NCI-H69 (cell line): ENCODE results near the gene CDK19.
A peak's percentile ranks its signal among the peaks of the same experiment; 100 is the strongest.
"Not testable (repeated sequence)": the region's sequence is repeated elsewhere in the genome, so short reads cannot be mapped to it uniquely, and the experiment has no call there.

Source experiments
- DNase-seq: peaks from one replicate; lab custom pipeline; 2025; lab: John Stamatoyannopoulos, UW

CDK19 gene

GRCh38 chr6:110813338-110814101, 1.7 kb downstream of the CDK19 start:
- DNase-seq = peak; percentile 46

DNA sequence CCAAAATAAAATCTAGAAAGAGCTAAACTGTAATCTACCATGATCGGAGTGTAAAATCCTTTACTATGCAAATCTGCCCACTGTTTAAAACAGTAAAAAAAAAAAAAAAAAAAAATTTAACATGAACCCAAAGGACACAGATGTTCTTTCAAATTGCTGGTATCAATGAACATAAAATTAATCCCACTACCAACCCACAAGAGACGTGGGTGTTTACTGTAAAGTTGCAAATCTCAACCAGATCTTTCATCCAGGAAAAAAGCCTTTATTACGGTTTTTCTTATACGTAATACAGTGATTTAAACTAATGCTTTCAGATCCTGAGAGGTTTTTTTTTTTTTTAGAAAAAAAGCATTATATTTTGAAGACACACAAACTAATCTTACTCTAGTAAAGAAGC, 2.5 kb downstream of the CDK19 start:
- DNase-seq = no peak

GRCh38 chr6:110810896-110811586, 4.2 kb downstream of the CDK19 start:
- DNase-seq = no peak

DNA sequence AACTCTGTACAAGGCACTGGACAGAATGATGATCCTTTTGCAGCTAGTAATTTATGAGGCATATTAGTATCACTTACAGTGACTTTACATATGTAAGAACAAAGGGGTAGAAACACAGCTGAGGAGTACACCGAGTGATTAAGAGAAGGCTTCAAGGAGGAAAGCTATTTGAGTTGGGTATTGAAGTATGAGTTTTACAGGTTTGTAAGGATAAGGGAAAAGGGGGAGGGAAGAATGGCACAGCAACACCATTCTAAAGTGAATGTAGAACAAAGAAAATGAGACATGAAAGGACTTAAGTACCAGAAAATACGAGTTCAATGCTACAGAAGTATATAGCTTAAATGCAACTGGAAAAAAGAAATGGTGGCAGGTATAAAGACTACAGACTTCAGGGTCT, 5.5 kb downstream of the CDK19 start:
- no peak for DNase-seq

DNA sequence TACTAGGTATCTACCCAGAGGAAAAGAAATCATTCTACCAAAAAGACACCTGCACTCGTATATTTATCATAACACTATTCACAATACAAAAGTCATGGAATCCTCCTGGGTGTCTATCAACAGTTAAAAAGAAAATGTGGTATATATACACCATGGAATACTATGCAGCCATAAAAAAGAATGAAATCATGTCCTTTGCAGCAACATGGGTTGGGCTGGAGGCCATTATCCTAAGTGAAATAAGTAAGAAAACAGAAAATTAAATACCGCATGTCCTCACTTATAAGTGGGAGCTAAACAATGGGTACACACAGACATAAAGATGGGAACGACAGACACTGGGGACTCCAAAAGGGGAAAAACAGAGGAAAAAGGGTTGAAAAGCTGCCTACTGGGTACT, 13.1 kb downstream of the CDK19 start:
- DNase-seq = not testable (repeated sequence)

GRCh38 chr6:110800839-110801196, 14.5 kb downstream of the CDK19 start:
- no peak for DNase-seq

- no peak for DNase-seq
Observed at GRCh38 chr6:110800196-110800838, 15.0 kb downstream of the CDK19 start.

- DNase-seq = no peak
Observed at GRCh38 chr6:110799655-110800054, 15.6 kb downstream of the CDK19 start.

- DNase-seq = no peak
Observed at GRCh38 chr6:110799189-110799588, 16.1 kb downstream of the CDK19 start.

DNA sequence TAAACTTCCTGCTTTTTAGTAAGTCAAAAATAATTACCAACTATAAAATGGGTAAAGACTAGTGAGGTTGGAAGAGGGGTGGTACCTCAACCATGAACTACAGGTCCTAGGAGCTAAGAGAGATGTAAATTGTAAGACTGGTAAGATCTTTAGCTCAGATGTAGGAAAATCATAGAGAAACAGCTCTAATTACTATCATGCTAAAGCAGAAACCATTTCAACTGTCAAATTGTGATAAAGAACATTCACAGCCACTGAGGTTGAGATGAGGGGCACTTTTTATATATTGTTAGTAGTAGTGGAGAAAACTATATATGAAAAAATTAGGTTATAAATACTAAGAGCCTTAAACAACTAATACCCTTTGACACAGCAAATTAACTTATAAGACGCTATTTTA, 20.0 kb downstream of the CDK19 start:
- no peak for DNase-seq

DNA sequence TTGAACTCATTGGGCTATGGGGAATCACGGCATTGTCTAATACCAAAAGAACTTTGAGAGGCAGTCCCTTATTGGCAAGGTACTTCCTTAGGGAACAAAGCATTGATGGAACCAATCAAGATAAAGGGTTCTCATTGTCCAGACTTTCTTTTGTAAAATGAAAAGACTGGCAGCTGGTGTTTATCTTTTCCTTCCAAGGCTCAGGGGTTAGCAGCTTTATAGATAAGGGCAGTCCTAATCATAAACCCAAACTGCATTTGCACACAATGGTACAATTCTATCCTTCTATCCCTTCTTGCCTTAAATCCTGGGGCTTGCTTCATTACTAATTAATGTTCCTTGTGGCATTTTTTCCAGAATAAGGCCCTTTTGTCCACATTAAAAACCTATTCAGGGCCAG, 28.6 kb downstream of the CDK19 start:
- no peak for DNase-seq

DNA sequence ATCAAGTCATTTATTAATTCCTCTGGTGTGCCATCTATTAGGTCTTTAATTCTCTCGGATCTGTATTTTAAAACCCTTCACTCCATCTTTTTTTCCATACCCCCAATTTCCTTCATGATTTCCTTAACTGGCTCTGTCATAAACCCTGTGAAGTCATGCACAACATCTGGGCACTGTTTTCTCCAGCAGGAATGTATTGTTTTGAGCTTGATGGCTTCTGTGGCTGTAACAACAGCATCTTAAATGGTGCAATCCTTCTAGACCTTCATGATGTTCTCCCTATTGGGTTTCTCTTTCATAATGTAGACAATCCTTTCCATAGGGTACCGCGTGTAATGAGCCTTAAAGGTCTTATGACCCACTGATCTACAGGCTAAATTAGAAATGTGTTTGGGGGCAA, 29.0 kb downstream of the CDK19 start:
- DNase-seq = no peak

- no peak for DNase-seq
Observed at GRCh38 chr6:110784610-110784979, 30.7 kb downstream of the CDK19 start.

DNA sequence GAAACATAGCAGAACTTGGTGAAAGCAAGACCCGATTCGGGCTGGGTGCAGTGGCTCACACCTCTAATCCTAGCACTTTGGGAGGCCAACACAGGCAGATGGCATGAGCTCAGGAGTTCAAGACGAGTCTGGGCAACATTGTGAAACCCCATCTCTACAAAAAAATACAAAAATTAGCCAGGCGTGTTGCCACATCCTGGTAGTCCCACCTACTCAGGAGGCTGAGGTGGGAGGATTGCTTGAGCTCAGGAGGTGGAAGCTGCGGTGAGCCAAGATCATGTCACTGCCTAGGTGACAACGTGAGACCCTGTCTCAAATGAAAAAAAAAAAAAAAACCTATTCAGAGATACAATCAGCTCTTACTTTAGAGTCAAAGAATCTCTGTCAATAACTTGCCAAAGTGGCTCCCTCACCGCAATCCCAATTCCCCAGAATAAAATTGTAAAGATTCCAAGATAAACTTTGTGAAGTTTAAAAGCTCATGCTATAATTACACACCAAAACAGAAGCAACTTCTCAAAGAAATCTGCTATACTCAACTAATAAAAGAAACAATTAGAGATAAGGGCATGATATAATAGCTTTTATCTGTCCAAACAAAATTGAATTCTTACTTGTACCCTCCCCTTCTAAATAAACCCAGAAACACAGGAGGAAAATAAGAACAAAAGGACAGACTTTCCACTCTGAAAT, 33.6 kb downstream of the CDK19 start:
- no peak for DNase-seq

DNA sequence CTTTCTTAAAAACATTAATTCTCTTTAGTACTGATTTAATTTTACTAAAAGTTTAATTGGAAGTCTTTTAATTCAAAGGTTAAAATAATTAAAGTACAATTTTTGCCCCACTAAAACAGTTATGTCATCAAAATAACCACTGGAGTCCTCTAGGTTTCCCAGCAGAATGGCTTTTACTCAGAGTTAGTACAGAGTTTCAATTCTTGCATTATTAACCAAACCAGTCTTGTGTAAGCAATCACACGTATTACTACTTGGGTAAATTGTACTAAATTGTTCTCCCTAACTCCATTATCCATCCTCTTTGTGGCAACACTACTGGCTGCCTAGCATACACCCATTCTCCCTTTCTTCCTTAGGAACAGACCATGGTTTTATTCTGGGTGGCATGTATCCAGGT, 36.9 kb downstream of the CDK19 start:
- no peak for DNase-seq

DNA sequence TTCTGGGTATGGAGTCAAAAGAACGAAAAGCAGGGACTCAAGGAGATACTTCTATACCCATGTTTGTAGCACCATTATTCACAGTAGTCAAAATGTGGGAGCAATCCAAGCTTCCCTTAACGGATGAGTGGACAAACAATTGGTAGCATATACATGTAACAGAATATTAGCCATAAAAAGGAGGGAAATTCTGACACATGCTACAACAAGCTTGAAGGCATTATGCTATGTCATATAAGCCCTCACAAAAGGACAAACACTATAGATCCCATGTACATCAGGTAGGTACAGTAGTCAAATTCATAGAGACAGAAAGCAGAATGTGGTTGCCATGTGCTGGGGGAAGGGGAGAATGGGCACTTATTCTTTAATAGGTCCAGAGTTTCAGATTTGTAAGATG, 37.6 kb downstream of the CDK19 start:
- no peak for DNase-seq

GRCh38 chr6:110776413-110776812, 38.9 kb downstream of the CDK19 start:
- DNase-seq = no peak

GRCh38 chr6:110769923-110770322, 45.3 kb downstream of the CDK19 start:
- no peak for DNase-seq

DNA sequence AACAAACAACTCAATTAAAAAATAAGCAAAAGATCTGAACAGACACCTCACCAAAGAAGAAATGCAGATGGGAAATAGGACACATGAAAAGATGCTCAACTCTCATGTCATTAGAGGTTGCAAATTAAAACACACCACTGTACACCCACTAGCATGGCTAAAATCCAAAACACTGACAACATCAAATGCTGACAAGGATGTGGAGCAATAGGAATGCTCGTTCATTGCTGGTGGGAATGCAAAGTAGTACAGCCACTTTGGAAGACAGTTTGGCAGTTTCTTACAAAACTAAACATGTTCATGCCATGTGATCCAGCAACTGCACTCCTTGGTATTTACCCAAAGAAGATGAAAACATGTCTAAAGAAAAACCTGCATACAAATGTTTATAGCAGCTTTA, 47.2 kb downstream of the CDK19 start:
- DNase-seq = no peak

GRCh38 chr6:110761371-110761770, 53.9 kb downstream of the CDK19 start:
- no peak for DNase-seq

- no peak for DNase-seq
Observed at GRCh38 chr6:110760589-110760988, 54.7 kb downstream of the CDK19 start.

GRCh38 chr6:110760098-110760497, 55.2 kb downstream of the CDK19 start:
- not testable (repeated sequence) for DNase-seq

GRCh38 chr6:110757926-110758325, 57.3 kb downstream of the CDK19 start:
- no peak for DNase-seq
